Astrocyte (in vitro differentiated cells and primary cell): Measurements from ENCODE around the gene GPR61. TPM values are rescaled to one million over a fixed set of nuclear protein-coding genes. Genes with fewer than 3 reads are reported as not detected.

Experiments used
- DNase-seq: peaks from one replicate; pipeline ENCODE4 v3.0.0-alpha.2; 2010; ENCODE audit warnings: low read depth
- FAIRE-seq: peaks from 2 replicates; lab custom pipeline; 2011; peaks lifted over from hg19 to GRCh38; lab: Jason Lieb, UNC
- H2AFZ ChIP-seq: 2 replicates; pipeline ENCODE4 v1.6.0; 2012; ENCODE audit warnings: low read depth, low read length, inconsistent platforms
- H3K27ac ChIP-seq: 2 replicates; pipeline ENCODE4 v1.5.1; 2011; ENCODE audit warnings: low read depth, low read length, inconsistent platforms
- H3K27me3 ChIP-seq: 2 replicates; pipeline ENCODE4 v1.6.0; 2011; ENCODE audit warnings: low read length, inconsistent platforms; ENCODE audit not compliant: insufficient read depth
- H3K36me3 ChIP-seq: 2 replicates; pipeline ENCODE4 v1.5.1; 2011; ENCODE audit warnings: low read length, inconsistent platforms; ENCODE audit not compliant: insufficient read depth
- H3K4me1 ChIP-seq: 2 replicates; pipeline ENCODE4 v1.5.1; 2011; ENCODE audit warnings: low read length, inconsistent platforms; ENCODE audit not compliant: insufficient read depth
- H3K4me2 ChIP-seq: 2 replicates; pipeline ENCODE4 v1.6.0; 2012; ENCODE audit warnings: low read length, inconsistent platforms
- H3K4me3 ChIP-seq: 2 replicates; pipeline ENCODE4 v1.5.1; 2011; ENCODE audit warnings: low read depth, mild to moderate bottlenecking, low read length, inconsistent platforms; ENCODE audit not compliant: insufficient read depth
- H3K79me2 ChIP-seq: 2 replicates; pipeline ENCODE4 v1.6.0; 2012; ENCODE audit warnings: mild to moderate bottlenecking, low read length, inconsistent platforms; ENCODE audit not compliant: insufficient read depth
- H3K9ac ChIP-seq: 2 replicates; pipeline ENCODE4 v1.6.0; 2012; ENCODE audit warnings: mild to moderate bottlenecking, low read length, inconsistent platforms
- H3K9me3 ChIP-seq: 2 replicates; pipeline ENCODE4 v1.5.1; 2012; ENCODE audit warnings: low read depth, mild to moderate bottlenecking, low read length, inconsistent platforms; ENCODE audit not compliant: insufficient read depth
- H4K20me1 ChIP-seq: 2 replicates; pipeline ENCODE4 v1.6.0; 2012; ENCODE audit warnings: low read length, inconsistent platforms; ENCODE audit not compliant: insufficient read depth
- H3K27ac Mint-ChIP-seq: one replicate; pipeline ENCODE4 v1.8.0; 2021; ENCODE audit warnings: mild to moderate bottlenecking, mixed read lengths; ENCODE audit not compliant: unreplicated experiment
- H3K27me3 Mint-ChIP-seq: one replicate; pipeline ENCODE4 v1.8.0; 2021; ENCODE audit warnings: low read depth, mixed read lengths; ENCODE audit not compliant: unreplicated experiment
- H3K36me3 Mint-ChIP-seq: one replicate; pipeline ENCODE4 v1.8.0; 2021; ENCODE audit warnings: low read depth, mixed read lengths; ENCODE audit not compliant: unreplicated experiment
- H3K4me1 Mint-ChIP-seq: one replicate; pipeline ENCODE4 v1.8.0; 2021; ENCODE audit warnings: low read depth, mixed read lengths; ENCODE audit not compliant: unreplicated experiment
- H3K4me3 Mint-ChIP-seq: one replicate; pipeline ENCODE4 v1.8.0; 2021; ENCODE audit warnings: mild to moderate bottlenecking, moderate library complexity, mixed read lengths; ENCODE audit not compliant: unreplicated experiment
- H3K9me3 Mint-ChIP-seq: one replicate; pipeline ENCODE4 v1.8.0; 2021; ENCODE audit warnings: mild to moderate bottlenecking, mixed read lengths; ENCODE audit not compliant: unreplicated experiment
- CTCF ChIP-seq: IDR thresholded peaks from 2 replicates; pipeline ENCODE4 v1.5.1; 2011; ENCODE audit warnings: low read depth, mild to moderate bottlenecking, inconsistent platforms, low read length, moderate library complexity; ENCODE audit not compliant: insufficient read depth
- EZH2 ChIP-seq: IDR thresholded peaks from 2 replicates; pipeline ENCODE4 v1.6.1; 2012; ENCODE audit warnings: mild to moderate bottlenecking, low read length, inconsistent platforms; ENCODE audit not compliant: insufficient read depth
- total RNA-seq: library from RNA; stranded (reverse); gene quantifications from 2 replicates; pipeline ENCODE4 v1.2.1, GENCODE V29; 2021

Gene GPR61
- total RNA-seq, 1 donor from 2014 or later: not detected

DNA sequence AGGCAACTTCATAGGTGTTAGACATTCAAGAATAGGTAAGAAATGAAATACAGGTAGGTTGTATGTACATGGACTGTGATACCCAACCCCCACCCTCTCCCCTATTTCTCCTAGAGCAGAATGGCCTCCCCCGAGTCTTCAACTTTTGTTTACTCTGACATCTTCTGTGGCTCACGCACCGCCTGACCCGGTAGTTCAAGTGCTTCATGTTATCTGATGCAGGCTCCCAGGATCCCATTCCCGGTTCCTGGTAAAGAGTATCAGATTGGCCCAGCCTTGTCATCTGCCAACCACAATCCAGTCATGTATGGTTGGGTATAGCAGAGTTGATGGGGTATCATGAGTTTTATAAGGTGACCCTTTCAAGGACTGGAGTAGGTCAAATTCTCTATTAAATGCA is 17.8 kb downstream of the GPR61 start:
- Mint-ChIP-seq H3K27ac (no peak overlapping the region), H3K4me3 (no peak overlapping the region), H3K9me3 (no peaks in the 10 kb centered on the region), H3K4me1 (peaks cover 16% of the 10 kb centered on the region), H3K36me3 (peaks cover 2% of the 10 kb centered on the region), H3K27me3 (no peaks in the 10 kb centered on the region)
- FAIRE-seq (no peak), DNase-seq (no peak)
- Histone ChIP-seq H3K36me3 (no peaks in the 10 kb centered on the region), H3K9ac (no peak overlapping the region), H3K4me3 (no peak overlapping the region), H2AFZ (no peak overlapping the region), H3K9me3 (no peaks in the 10 kb centered on the region), H4K20me1 (peaks cover 100% of the 10 kb centered on the region), H3K79me2 (peaks cover 100% of the 10 kb centered on the region), H3K27me3 (no peaks in the 10 kb centered on the region), H3K4me2 (no peak overlapping the region), H3K4me1 (no peaks in the 10 kb centered on the region), H3K27ac (no peak overlapping the region)
- no peak for TF ChIP-seq EZH2
- TF ChIP-seq CTCF: no peak

DNA sequence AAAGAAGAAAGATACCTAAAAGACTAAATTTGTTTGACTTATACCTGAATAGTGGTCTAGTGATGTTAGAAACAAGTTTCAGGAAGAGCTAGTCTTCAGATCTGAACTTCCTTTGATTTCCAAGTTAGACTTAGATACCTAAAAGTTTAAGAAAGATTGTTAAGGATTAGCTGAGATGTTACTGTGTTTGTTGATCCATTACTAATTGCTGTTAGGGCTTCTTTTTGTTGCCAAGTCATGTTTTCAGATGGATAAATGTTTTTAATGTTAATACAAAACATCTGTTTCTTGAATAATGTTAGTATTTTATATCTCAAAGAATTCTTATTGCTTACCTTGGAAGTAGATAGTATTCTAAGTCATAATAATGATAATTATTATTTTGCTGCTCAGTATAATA is 20.3 kb downstream of the GPR61 start:
- no peak for DNase-seq
- Histone ChIP-seq H3K9me3 (no peaks in the 10 kb centered on the region), H3K4me1 (peaks cover 4% of the 10 kb centered on the region), H4K20me1 (peaks cover 100% of the 10 kb centered on the region), H3K79me2 (peaks cover 100% of the 10 kb centered on the region), H3K36me3 (no peaks in the 10 kb centered on the region), H3K4me3 (no peak overlapping the region), H3K27me3 (no peaks in the 10 kb centered on the region), H3K27ac (no peak overlapping the region), H3K9ac (no peak overlapping the region), H2AFZ (no peak overlapping the region), H3K4me2 (no peak overlapping the region)
- Mint-ChIP-seq H3K9me3 (no peaks in the 10 kb centered on the region), H3K4me3 (no peak overlapping the region), H3K27ac (no peak overlapping the region), H3K27me3 (no peaks in the 10 kb centered on the region), H3K36me3 (peaks cover 2% of the 10 kb centered on the region), H3K4me1 (peaks cover 31% of the 10 kb centered on the region)
- no peak for FAIRE-seq
- no peak for TF ChIP-seq EZH2
- no peak for TF ChIP-seq CTCF

DNA sequence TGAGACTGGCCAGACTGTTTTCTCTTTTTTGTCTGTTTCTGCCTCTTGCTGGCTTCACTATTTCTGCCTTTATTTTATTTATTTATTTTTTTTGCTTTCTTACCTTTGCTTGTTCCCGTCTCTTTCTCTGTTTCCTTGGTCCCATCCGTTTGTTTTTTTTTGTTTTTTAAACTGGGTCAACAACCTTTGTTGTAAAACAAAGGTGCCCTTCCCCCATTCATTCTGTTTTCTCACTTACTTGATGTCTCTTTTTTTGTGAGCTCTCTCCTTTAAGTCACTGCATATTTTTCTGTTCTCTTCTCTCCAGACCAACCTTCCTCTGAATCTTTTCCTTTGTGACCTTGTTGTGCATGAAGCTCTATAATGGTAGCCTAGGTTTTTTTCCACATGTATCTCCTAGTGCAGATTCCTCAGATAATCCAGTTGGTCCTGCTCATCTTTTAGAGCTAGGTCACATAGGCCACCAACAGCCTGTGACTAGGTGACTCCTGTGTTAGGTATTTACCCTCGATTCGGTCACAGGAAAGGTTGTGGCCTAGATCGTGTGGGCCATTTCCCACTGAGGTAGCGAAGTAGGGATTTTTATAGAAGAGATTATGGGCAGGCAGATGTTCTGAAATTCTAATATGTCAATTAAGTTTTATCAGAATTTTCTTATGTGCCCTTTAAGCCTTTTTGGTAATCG is 24.7 kb downstream of the GPR61 start:
- peaks cover 38% of the 10 kb centered on the region for H3K4me1 Mint-ChIP-seq
- no peaks in the 10 kb centered on the region for H3K9me3 ChIP-seq
- peaks cover 4% of the 10 kb centered on the region for H3K4me1 ChIP-seq
- H3K36me3 Mint-ChIP-seq: no peaks in the 10 kb centered on the region
- H3K9ac ChIP-seq: no peak overlapping the region
- peaks cover 100% of the 10 kb centered on the region for H3K79me2 ChIP-seq
- H4K20me1 ChIP-seq: peaks cover 100% of the 10 kb centered on the region
- H3K27ac Mint-ChIP-seq: peak overlapping the region; percentile 4
- no peaks in the 10 kb centered on the region for H3K9me3 Mint-ChIP-seq
- no peak for DNase-seq
- no peak overlapping the region for H3K4me3 Mint-ChIP-seq
- no peak for FAIRE-seq
- TF ChIP-seq CTCF (no peak), EZH2 (no peak)
- no peak overlapping the region for H3K4me3 ChIP-seq
- H3K27me3 Mint-ChIP-seq: no peaks in the 10 kb centered on the region
- H3K27ac ChIP-seq: no peak overlapping the region
- H3K4me2 ChIP-seq: peak overlapping the region; percentile 12
- H3K36me3 ChIP-seq: no peaks in the 10 kb centered on the region
- no peak overlapping the region for H2AFZ ChIP-seq
- no peaks in the 10 kb centered on the region for H3K27me3 ChIP-seq
